G401 (cell line): ENCODE data around the gene RAE1. TPM values are rescaled to one million over a fixed set of nuclear protein-coding genes. Genes with fewer than 3 reads are reported as not detected.

ENCODE experiments used
- DNase-seq: peaks from one replicate; pipeline ENCODE4 v3.0.0-alpha.2; 2015; ENCODE audit warnings: low spot score
- in situ Hi-C: cut with HindIII; loops from 2 replicates; pipeline ENCODE4 v1.10.0; 2016; ENCODE audit warnings: low sequenced_read_pairs, mixed read lengths
- total RNA-seq: library from RNA; depleted of rRNA; stranded (reverse); fragments of >200 nt; shearing (Covaris generic); gene quantifications from 2 replicates; pipeline ENCODE4 v1.2.3, GENCODE V29; 2014

Gene RAE1
- total RNA-seq, 1 experiment from 2014 or later, result 81.3 TPM

- in situ Hi-C loops, result no loop called here
- DNase-seq, result no peak
These were observed 10.5 kb downstream of the RAE1 start for GRCh38 chr20:57361517-57361916.

DNA sequence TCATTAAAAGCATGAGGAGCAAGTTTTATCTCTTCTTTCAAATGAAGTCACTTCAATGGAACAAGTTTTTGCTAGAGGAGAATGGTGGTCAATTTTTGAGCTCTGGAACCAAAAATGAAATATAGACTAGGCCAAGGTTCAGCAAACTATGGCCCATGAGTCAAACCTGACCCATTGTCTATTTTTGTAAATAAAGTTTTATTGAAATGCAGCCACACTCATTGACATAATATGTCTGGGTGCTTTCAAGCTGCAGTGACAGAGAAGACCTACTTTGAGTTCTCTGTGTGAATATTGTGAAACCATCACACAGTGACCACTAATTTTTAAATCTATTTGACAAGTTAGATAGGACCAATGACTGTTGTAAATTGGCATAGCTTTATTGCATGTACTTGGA is 13.4 kb downstream of the RAE1 start:
- DNase-seq, result no peak
- in situ Hi-C loops, result no loop called here

GRCh38 chr20:57369596-57369995 is 18.5 kb downstream of the RAE1 start:
- no peak for DNase-seq
- in situ Hi-C loops, result no loop called here

DNA sequence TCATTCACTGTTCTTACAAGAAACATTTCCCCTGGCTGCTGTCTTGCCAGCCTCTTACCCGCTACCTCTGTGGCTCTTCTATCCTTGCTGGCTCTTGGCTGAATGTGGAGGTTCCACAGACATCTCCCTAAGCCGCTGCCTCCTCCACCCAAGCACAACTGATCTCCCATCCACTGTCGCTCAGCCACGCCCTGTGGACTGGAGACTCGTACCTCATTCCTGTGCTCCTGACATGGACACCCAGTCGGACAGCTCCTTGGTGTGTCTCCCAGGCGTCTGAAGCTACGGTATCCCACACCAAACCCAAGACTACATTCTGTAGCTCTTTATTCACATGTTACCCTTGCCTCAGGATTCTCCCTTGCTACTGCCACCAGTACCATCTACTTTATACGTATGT is 19.3 kb downstream of the RAE1 start:
- in situ Hi-C loops, result no loop called here
- no peak for DNase-seq

DNA sequence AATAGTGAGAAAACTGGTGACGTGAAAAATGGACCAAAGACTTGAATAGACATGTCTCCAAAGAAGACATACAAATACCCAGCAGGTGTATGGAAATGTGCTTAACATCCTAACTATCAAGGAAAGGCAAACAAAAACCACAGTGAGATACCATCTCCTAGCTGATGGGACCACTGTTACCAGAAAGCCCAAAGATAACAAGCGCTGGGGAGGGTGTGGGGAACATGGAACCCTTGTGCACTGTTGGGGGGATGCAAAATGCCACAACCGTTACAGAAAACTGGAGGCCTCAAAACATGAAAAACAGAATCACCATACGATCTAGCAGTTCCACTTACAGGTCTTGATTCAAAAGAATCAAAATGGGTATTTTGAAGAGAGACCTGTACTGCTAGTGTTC is 20.3 kb downstream of the RAE1 start:
- in situ Hi-C loops, result no loop called here

DNA sequence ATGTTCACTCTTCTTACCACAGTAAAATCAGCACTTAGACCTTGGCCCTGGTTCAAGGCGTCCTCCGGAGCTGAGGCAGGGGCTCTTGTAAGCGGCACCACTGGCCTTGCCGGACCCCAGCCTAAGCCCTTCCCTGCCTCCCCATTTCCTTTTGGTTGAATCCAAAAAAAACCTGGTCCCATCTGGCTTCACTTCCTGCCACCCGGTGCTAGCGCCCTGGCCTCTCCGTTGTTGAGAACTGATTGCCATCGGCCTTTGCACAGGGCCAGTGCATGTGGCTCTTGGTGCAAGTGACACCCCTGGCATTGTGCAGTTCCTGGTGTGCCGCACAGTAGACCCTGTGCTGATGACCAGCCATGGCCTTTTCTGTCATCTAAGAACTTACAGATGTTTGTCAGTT is 21.1 kb downstream of the RAE1 start:
- in situ Hi-C loops, result no loop called here
- no peak for DNase-seq

More for the DNA sequence above, 20.3 kb downstream of the RAE1 start:
- no peak for DNase-seq

DNA sequence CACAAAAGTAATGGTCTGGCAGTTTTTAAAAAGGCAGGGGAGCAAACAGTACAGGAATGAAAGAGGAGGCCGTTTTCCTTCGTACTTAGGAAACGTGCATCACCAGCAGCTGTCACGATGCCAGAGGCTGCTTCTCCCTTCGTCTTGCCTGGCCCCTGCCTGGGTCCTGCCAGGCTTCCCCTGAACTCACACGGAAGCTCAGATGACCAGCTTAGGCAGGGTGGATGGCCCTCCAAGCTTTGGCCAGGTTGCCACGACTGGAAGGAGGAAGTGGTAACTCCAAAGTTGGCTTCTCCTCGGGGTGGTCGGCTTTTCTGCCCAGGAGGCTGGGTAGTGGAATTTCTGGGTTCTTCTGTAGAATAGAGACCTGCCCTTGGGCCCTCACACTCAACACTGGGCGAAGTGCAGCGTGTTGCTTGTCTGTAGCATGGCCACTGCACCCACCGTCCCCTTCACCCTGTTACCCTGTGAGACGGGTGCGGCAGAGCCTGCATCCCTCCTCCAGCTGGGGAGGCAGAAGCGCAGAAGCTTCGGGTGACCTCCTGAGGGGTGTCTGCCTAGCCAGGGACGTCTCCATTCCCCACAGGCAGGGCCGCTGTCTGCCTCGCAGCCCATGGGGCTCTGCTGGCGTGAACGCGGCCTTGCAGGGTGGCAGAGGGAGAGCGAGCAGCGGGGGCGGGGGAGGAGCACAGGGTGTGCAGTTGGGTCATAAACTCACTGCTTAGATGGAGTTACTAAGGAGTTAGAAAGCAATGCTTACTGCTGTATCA is 21.7 kb downstream of the RAE1 start:
- DNase-seq, result no peak

DNA sequence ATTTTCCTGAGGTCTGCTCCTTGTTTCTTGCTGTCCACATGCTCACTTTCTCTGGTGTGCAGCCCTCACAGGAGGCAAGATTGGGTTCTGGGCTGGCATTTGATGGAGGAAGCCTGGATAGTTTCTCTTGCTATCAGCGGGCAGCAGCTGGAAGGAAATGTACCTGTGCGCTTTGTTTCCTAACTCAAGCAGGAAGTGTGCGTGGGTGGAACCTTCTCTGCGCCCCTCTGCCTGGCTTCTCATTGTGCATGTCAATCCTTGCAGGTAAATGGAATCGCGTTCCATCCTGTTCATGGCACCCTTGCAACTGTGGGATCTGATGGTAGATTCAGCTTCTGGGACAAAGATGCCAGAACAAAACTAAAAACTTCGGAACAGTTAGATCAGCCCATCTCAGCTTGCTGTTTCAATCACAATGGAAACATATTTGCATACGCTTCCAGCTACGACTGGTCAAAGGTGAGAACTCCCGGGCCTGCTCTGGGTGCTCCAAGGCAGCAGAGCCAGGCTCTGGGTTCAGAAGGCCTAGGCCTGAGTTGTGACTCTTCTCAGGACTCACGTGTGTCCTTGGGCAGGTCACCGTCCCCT is 23.4 kb downstream of the RAE1 start:
- DNase-seq, result no peak
- in situ Hi-C loops, result no loop called here

More for the DNA sequence above, 21.7 kb downstream of the RAE1 start:
- in situ Hi-C loops, result no loop called here

DNA sequence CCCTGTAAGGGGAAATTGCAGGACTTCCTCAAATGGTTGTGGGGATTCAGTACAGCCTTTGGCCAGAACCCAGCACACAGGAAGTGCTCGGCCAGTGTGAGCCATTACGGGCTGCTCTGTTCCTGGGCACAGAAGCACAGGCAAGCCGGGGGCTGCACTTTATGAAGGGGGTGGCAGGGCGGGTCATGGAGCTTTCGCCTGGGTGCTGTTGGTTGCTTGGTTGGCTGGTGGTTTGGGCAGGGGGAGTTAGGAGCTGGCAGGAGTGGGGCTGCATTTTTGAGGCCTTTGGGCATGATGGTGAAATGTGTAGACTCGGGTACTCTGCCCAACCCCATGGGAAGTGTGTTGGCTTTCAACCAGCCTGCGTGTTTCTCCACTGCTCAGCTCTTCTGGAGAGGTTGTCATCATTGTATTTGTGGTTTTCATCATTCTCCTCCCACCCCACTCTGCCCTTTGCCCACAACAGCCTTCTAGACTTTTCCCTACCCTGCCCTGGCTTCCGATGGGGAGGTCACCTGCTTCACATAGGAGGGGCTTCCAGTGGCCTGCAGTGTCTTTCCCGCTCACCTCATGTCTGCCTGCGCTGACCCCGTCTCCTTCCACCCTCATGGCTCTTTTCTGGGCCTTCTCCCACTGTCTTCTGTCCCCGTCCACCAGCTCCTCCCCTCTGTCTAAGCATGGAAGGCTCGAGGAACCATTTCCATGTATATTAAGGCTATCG is 24.0 kb downstream of the RAE1 start:
- no peak for DNase-seq
- in situ Hi-C loops, result no loop called here

DNA sequence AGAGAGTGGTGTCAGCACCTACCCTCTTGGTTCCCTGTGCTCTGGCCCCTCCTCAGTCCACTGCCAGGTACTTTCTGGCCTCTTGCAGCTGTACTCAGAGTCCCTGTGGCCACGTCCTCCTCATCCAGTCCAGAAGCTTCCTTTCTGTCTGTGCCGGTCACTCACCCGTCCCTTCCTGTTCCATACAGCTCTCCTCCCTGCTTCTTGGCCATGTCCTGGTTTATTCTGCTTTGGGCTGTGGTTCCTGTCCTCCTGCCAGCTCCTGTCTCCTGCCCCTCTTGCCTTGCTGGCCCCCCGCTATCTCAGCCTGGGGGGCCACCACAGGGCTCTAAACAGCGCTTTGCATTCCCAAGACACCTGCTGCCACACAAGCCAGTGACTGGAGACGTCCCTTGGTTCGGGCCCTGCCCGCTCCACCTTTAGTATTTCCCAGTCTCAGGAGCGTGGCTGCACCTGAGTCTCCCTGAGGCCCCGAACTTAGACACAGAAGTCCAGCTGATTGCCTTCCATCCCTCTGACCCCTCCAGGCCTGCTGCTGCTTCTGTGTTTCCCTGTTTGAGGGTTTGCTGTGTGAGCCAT is 24.7 kb downstream of the RAE1 start:
- DNase-seq, result no peak
- in situ Hi-C loops, result no loop called here

DNA sequence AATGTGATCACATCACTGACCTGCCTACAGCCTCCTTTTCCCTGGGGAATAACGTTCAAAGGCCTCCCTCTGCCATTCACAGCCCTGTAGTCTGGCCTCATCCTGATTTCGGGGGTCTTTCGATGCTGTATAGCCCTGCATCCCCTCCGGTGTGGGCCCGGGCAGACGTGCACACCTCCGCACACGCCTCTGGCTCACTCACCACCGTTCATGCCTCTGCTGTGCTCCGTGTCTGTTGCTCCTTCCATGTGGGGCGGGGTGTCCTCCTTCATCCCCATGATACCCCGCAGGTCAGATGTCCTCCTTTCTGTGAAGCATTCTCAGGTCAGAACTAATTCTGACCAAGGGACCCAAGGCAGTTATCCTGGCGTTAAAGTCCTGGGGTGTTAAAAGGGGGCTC is 26.3 kb downstream of the RAE1 start:
- no peak for DNase-seq
- in situ Hi-C loops, result no loop called here

DNA sequence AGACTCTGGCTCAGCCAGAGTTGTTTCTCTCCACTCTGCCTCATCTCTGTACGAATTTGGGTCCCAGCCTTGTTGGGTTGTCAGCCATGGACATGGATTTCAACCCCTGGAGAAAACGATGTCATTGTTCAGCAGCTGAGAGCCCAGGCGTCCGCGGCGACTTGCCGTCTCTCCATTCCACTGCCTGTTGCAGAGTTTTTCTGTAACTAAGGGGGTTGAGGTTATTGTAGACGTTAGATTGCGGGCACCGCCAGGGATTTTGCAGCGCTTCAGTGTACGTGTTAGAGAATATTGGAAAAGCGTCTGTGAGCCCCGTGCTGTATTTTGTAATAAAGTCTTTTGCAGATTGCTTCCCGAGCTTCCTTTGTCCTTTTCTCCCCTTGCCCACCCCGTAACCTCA is 27.1 kb downstream of the RAE1 start:
- no peak for DNase-seq
- in situ Hi-C loops, result no loop called here

DNA sequence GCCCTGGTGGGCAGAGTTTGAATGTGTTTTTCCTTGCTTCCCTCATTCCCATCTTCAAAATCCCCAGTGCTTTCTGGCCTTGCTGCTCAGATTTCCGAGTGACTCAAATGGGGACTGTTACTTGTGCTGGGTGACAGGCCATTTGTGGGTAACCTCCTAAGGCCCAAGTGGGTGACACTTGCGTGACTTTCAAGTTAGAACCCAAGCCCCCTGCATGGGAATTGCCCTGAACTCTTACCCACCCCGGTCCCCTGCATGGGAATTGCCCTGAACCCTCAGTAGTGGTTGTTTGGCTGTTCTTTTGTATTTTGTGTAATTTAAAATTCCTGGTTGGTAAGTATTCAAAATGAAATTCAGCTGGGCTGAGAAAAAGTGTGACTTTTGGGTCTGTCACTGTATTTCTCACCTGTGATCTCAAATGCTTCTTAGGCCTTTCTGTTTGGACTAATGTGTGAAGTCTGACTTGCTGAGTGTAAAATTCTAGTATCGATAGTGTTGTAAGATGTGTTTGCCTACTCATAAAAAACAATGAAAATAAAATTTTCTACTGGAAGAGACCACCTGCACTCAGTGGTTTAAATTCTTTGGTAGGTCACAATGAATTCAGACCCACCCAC is 27.7 kb downstream of the RAE1 start:
- no peak for DNase-seq
- in situ Hi-C loops, result no loop called here

DNA sequence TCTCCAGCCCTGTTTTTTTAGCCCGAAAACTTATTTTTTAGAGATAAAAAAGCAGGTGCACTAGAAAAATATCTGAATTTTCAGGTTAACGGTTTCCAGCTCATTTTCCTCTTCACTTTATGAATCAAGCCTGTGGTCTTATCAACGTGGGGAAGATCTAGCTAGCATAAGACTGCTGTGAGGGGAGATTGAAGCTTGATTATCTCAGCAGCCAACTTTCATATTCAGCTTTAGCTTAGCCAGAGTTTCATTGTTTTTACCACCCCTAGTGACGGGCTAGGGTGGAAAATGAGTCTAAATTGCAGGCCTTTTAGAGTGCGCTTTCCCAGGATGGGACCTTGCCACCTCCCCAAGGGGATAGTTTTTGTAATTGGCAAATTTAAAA is 28.2 kb downstream of the RAE1 start:
- no peak for DNase-seq
- in situ Hi-C loops, result no loop called here

DNA sequence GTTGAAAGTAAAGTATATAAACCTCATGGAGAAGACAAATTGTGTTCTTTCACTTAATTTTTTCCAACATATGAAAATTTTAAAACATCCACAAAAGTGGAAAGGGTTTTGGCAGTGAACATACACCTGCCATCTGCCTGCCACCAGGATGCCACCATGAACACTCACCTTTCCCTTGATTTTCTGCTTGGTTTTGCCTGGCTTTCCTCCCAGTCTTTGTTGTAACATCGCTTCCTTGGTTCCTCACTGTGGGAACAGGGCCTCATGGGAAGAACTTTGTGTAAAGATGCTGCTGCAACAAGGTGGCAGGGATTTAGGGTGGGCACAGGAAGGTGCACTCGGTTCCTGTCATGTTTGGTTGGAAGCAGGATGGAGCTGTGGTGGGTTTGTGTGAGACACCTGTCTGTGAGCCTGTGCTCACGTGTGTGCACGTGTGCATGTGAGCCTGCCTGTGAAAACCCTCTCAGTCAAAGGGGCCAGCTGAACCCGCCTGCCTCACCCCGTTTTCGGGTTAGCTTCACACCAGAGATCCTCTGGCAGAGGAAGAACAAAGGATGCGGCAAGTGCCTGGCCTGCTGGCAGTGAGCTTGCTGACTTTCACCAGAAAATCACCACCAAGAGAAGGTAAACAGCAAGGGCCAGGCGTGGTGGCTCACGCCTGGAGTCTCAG is 29.2 kb downstream of the RAE1 start:
- in situ Hi-C loops, result no loop called here
- DNase-seq, result peak; percentile 86

DNA sequence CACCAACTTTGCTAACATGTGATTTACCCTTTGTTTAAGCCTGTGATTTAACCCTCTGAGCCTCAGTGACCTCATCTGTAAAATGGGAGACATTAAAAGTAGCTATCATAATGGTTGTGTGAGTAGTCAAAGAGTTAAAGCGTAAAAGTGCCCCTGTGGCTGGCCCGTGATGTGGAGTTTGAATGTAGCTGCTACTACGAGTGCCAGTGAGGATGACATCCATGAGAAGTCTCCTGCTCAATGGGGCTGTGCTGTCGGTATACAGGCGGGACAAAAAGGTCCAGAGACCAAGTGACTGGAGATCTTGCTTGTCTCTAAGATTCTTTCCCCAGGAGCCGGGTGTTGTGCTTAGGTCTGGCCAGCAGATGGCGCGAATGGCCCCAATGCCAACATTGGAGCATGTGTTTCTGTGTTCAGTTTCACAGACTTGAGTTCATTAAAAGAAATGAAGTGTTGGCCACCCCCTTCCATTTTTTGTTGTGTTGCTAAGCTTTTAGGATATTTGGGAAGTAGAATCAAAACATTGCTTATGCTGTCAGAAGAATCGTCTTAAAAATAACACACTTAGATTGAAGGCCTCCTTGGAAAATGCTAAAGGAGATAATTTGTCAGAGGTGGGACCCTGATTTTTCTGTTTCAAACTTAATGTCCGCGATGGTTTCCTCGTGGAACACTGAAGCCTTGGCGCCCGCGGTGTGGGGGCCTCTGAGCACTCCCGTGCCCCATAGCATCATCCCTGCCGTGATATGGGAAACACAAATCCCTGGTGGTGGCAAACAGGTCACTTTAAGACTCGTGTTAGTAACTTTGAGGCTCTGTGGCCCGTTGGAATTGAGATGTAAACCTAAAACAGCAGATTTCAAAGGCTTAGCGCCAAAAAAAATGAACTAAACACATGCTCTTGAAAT is 30.8 kb downstream of the RAE1 start:
- in situ Hi-C loops, result no loop called here

DNA sequence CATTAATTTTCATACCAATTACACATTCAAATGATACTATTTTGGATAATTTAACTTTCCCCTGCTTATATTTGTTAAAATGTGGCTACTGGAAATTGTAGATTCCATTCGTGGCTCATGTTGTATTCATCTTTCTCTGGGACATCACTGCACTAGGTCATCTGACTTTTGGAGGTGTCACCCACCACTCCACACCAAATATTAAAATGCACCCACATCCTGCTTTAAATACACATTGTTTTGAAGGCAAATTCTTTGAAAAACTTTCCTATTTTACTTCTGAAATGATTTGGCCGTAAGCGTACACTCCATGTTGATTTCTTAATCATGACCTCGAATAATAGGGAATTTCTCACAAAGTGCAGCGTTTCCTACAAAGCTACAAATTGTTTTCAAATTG is 31.5 kb downstream of the RAE1 start:
- no peak for DNase-seq
- in situ Hi-C loops, result no loop called here

More for the DNA sequence above, 30.8 kb downstream of the RAE1 start:
- DNase-seq, result peak; percentile 89
